Measurements from ENCODE around the gene SRD5A1.

SRD5A1 gene

GRCh38 chr5:6604946-6605345 is 28.3 kb upstream of the SRD5A1 start:
- no peak for DNase-seq

DNA sequence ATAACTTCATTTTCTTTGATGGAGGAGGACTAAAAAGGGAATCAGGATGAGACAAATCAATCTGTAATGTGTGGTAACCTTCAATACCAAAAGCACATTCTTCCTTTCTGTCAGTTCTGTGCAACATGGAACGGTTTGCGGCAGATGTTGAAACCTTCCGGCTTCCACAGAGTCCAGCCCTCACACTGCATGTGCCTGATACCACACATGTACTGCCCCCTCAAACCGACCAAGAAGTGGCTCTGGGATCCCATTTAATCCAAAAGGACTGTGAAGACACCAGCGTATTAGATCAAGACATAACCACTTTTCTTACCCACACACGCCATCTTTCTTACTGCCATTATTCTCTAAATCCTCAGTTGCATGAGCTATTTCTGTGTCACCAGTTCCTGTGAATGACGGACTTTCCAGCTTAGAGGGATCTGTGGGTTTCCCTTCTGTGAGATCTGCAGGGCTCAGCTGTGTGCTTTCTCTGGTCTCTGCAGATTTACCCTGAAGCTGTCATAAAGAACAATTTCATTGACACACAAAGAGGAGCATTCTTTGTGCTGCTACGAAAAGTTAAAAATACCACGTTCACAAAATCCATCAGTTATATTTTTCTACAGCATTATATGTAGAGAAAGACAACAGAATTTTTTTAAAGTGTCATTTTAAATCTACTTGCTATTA is 26.2 kb upstream of the SRD5A1 start:
- no peak for DNase-seq

- DNase-seq: no peak
These were observed 25.7 kb upstream of the SRD5A1 start for GRCh38 chr5:6607559-6607936.

GRCh38 chr5:6608016-6608415 is 25.2 kb upstream of the SRD5A1 start:
- DNase-seq: no peak

DNA sequence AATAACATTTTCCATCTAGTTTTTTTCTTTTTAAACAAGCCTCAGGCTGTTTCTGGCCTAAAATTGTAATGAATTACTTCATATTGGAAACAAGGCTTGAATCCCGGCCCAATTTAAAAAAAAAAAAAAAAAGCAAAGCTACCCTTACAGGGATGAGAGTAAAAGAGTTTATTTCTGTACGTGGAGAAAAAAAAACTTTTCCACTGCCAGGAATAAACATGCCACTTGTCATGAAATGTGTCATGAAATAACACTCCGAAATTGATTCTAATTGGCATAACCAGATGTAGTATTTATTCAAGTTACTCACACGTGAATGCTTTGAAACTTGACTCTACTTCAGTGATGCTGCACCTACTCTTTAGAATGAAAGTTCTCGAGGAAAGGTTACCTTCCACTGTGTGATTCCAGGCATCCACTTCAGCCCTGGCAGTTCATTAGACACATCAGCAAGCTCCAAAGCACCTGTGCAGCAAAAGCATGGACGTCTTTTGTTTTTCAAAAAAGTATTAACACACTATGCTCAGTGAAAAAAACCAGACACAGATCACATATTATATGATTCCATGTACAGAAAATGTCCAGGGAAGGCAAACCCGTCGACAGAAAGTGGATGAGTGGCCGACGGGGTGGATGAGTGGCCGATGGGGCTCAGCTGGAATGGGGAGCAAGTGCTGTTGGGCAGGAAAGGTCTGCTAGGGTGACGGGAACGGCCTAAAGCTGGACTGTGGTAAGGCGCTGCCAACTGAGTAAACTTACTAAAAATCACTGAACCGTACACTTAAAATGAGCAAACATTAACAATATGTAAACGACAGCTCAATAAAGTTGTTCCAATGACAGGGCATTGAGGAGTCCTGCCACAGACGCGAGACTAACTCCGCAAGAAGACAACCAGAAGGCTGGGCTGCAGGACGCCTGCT is 21.6 kb upstream of the SRD5A1 start:
- DNase-seq: peak; percentile 47

DNA sequence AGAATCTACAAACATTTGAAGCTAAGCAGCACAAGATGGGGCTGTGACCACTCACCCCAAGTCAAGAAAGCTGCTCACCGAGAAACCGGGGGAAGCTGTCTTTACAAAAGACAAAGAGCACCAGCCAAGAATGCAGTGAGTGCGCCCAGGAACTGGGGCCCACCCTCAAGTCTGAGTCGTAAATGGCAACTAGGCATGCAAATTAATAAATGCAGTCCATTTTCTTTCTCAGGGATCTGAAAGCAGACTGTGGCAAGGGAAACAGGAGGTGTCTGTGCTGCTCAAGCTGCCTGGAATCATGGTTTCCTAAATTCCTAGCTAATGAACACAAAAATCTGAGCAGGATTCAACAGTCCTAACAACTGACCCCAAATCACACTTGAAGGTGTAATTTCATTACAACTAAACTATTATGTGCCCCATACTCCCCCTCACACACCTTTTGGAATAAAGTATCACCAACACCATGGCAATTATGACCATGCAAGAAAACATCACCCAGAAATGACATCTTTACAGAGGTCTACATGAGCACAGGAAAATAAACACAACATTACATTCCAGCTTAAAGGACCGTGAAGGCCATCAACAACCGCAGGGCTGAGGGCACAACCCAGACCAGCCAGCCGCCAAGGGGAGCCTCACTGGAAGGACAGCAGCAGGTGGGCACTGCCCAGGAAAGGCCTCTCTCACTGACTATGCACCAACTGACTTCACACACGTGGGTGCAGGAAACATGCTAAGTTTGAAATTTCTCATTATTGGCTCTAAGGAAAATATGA is 18.0 kb upstream of the SRD5A1 start:
- no peak for DNase-seq

DNA sequence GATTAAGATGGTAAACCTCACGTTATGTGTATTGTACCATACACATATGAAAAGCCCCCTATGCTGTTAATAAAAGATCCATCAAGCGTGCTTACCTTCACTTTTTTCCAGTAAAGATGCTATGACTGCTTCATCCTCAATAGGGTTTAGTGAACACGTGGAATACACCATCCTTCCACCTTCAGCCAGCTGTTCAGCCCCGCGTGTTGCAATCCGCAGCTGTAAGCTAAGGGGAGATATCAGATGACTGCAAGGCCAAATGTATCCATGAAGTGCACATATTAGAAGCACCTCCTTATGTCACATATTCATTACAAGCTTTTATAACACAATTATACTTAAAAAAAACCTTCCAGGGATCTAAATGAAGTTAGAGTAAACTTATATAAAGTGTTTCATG is 16.6 kb upstream of the SRD5A1 start:
- DNase-seq: no peak

DNA sequence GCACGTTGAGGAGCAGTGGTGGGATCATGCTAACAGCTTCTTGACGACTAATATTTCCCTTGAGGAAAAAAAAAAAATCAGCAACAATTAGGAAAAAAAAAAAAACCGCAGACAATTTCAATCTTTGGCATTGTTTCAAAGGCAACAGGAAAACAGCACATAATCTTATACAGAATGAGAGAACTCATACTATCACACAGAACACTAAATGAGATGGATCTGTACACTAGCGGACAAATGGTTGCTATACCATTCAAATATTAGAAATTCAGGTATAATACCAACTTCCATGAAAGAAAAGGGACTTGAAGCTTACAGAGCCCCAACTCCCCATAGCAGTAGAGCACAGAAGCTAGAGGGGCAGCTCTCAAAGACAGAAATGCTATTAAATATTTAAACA is 10.0 kb upstream of the SRD5A1 start:
- DNase-seq: no peak

DNA sequence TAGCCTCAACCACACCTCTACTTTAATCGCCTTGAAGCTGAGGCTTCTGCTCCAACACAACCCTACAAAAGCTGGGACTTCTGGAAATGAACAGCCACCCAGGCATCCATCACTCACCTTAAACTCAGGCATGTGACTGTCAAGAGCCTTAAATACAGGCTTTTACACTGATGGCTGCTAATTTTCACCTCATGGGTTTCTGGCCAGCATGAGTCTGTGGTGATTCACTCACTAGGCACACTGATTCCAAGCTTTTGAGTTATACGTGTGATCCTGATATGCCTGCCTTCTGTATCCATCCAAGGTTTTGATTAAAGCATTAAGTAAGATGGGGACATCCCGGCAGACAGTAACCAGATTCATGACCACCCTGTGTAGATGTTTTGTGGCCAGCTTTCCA is 9.3 kb upstream of the SRD5A1 start:
- no peak for DNase-seq

DNA sequence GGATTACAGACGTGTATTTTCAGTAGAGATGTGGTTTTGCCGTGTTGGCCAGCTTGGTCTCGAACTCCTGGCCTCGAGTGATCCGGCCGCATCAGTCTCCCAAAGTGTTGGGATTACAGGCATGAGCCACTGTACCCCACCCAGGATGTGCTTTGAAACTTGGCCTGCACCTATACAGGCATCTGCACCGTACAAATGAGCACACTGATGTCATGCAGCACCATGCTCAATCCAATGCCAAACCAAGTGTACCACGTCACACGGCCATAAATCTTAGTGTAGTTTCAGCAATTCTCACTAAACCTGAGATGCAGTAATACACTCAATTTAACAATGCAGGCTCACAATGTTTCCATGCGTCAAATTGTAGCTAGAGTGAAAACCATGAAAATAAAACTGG is 6.7 kb upstream of the SRD5A1 start:
- no peak for DNase-seq

GRCh38 chr5:6631441-6631840 is 1.8 kb upstream of the SRD5A1 start:
- no peak for DNase-seq

DNA sequence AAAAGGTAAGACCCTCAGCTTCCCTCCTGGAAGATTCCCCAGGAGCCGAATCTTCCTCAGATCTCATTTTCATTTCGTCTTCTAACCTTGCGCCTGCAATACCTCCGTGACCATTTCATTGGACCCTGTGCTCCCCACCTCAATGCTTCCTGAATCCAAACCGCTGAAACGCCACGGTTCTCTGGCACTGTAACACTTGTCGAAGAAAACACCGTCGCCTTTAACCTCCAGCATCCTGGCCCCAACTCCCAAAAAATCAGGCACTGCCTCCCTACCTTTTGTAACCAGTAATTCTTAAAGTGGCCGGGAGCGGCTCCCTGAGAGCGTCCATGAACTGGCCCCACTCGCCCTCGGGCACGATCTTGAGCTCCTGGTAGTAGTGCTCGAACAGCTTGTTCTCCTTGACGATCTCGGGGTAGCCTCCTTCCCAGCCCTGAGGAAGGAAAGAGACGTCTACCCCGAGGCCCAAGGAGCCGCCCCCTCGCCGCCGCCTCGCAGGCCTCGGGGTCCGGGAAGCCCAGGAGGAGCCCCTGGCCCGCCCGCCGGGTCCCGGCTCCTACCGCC is 834 bp upstream of the SRD5A1 start:
- no peak for DNase-seq

DNA sequence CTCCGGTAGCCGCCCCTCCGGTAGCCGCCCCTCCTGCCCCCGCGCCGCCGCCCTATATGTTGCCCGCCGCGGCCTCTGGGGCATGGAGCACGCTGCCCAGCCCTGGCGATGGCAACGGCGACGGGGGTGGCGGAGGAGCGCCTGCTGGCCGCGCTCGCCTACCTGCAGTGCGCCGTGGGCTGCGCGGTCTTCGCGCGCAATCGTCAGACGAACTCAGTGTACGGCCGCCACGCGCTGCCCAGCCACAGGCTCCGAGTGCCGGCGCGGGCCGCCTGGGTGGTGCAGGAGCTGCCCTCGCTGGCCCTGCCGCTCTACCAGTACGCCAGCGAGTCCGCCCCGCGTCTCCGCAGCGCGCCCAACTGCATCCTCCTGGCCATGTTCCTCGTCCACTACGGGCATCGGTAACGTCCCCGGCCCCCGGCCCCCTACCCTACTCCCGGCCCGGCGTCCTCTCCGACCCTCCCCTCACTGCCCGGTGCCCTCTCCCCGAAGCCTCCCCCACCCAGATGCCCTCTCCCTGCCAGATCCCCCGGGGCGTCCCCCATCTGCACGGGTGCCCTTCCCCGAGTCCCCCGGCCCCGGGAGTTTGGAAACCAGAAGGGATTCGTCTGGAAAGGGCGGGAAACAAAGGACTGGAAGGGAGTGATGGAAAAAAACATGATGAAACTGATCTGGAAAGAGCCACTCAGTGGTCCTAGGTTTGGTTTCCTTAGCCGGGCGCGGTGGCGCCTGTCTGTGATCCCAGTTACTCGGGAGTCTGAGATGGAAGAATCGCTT is 417 bp downstream of the SRD5A1 start:
- peak; percentile 52 for DNase-seq

- DNase-seq: no peak
These were observed 1.1 kb downstream of the SRD5A1 start for GRCh38 chr5:6634306-6634705.

GRCh38 chr5:6634788-6635430 is 1.7 kb downstream of the SRD5A1 start:
- no peak for DNase-seq

- no peak for DNase-seq
These were observed 3.1 kb downstream of the SRD5A1 start for GRCh38 chr5:6636293-6636692.

DNA sequence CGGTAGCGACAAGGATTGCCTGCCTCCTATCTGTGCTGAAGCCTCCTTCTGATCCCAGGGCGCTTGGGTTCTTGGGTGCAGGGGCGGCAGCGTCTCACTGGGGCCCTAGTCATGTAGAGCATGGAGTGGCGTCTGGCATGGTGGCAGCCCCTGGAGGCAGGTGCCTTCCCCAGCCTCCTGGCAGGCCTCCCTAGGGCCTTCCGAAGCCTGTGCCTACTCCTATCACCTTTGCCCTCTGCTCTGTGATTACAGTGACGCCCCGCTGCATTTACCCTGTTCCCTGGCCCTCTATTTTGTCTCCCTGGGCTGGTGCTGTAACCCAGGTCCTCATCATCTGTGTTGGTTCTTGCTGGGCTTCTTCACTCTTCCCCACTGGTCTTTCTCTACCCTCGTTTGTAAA is 3.8 kb downstream of the SRD5A1 start:
- no peak for DNase-seq

DNA sequence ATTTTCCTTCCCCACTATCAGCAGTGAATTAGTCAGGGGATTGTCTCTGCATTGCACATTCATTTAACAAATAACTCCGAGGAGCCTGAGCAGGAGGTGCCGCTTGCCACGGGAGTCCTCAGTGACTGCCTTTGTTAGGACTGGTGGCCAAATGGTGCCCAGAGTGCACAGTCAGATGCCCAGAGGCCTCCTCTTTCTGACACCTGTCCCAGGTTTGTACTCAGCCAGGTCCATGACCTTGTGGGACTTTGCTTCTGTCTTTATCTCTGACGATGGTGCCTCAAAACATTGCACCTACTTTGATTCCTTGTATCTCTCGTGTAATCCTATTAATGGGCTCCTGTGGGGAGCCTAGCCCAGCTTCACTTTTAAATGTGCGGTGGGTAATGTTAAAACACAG is 4.3 kb downstream of the SRD5A1 start:
- no peak for DNase-seq

DNA sequence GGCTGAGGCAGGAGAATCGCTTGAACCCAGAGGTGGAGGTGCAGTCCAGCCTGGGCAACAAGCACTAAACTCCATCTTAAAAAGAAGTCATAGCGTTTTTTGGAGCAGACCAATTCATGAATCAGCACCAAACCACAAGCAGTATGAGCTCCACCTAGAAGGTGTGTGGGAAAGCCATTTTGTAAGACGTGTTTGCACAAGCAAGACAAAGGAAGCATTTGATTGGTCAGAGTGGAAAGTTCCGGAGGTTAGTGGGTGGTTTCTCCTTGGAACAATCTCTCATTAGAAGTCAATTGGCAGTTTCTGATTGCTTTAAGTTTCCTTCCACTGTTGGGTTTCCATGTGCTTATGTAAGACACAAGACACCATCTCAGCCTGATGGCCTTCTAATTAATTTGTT is 5.0 kb downstream of the SRD5A1 start:
- no peak for DNase-seq

GRCh38 chr5:6642655-6643054 is 9.4 kb downstream of the SRD5A1 start:
- DNase-seq: no peak

DNA sequence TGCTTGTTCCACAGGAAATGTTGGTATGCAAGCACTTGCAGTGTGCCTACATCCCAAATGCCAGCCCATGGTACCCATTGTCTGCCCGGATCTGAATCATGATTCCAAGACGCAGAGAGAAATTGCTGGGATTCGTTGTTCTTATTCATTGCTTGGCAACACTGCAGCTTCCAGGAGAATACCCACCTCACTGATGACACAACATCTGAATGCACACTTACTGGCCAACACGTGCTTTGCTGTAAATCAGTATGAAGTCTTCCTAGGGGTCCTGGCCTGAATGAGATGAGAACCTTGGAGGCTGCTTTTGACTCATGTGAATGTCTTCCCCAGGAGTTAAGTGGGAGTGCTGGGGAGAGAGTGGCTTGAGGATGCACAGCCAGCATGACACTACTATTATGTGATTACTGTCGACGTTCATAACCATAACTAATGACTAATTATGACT is 11.6 kb downstream of the SRD5A1 start:
- DNase-seq: no peak

Measured in NCI-H2171 (cell line).